Left ventricle myocardium inferior (tissue), 1 donor: Measurements from ENCODE around the gene BAIAP2L2. TPM values are rescaled to one million over a fixed set of nuclear protein-coding genes. Genes with fewer than 3 reads are reported as not detected.

Experiments
- DNase-seq: peaks from one replicate; pipeline ENCODE4 v3.0.0-alpha.2; 2020
- H3K27ac ChIP-seq: fragments of 200-600 bp; replicated peaks from 2 replicates; pipeline ENCODE4 v1.8.0; 2021
- H3K27me3 ChIP-seq: fragments of 200-600 bp; 2 replicates; pipeline ENCODE4 v1.8.0; 2021; ENCODE audit warnings: low read depth
- H3K36me3 ChIP-seq: fragments of 200-600 bp; 2 replicates; pipeline ENCODE4 v1.8.0; 2021
- H3K4me1 ChIP-seq: fragments of 200-600 bp; 2 replicates; pipeline ENCODE4 v1.8.0; 2021
- H3K4me3 ChIP-seq: fragments of 200-600 bp; 2 replicates; pipeline ENCODE4 v1.8.0; 2021; ENCODE audit warnings: mild to moderate bottlenecking, moderate library complexity
- H3K9me3 ChIP-seq: fragments of 200-600 bp; replicated peaks from 2 replicates; pipeline ENCODE4 v1.8.0; 2021
- CTCF ChIP-seq: fragments of 200-600 bp; IDR thresholded peaks from 2 replicates; pipeline ENCODE4 v1.8.0; 2021; ENCODE audit warnings: antibody characterized with exemption, mild to moderate bottlenecking, borderline replicate concordance
- intact Hi-C: fragments of 100-400 bp; cut with micrococcal nuclease; formaldehyde crosslinking; loops from one replicate; pipeline ENCODE4 v1.11.0; 2022
- total RNA-seq: library from RNA; stranded (reverse); fragmentation: NEBNext Ultra II Directional; extraction: Animal tissue kit (Norgen Biotek cat#: 25700); gene quantifications from one replicate; pipeline ENCODE4 v1.2.1, GENCODE V29; 2021
- donor health status: DM: no; HTN: yes; CAD: no; lungs with severe emphysema.

The BAIAP2L2 gene
- total RNA-seq, 1 donor from 2014 or later = 0.16 TPM

- Histone ChIP-seq H3K27ac (no peak overlapping the region), H3K36me3 (no peaks in the 10 kb centered on the region), H3K9me3 (no peaks in the 10 kb centered on the region), H3K27me3 (peaks cover 4% of the 10 kb centered on the region), H3K4me1 (peaks cover 8% of the 10 kb centered on the region), H3K4me3 (no peak overlapping the region)
- no peak for TF ChIP-seq CTCF
- no peak for DNase-seq
- intact Hi-C loops = loop anchor here (10.0 kb wide), 1 partner anchor 545 kb away; no protein-coding TSS in a partner anchor
Observed at GRCh38 chr22:38049812-38050619, 60.5 kb downstream of the BAIAP2L2 start.

- Histone ChIP-seq H3K4me3 (no peak overlapping the region), H3K27me3 (peaks cover 4% of the 10 kb centered on the region), H3K9me3 (no peaks in the 10 kb centered on the region), H3K4me1 (no peaks in the 10 kb centered on the region), H3K27ac (no peak overlapping the region), H3K36me3 (no peaks in the 10 kb centered on the region)
- intact Hi-C loops = loop anchor here (10.0 kb wide), 1 partner anchor 549 kb away; no protein-coding TSS in a partner anchor
- DNase-seq = no peak
- no peak for TF ChIP-seq CTCF
Observed at GRCh38 chr22:38046070-38046748, 64.3 kb downstream of the BAIAP2L2 start.

GRCh38 chr22:38043151-38044039, 67.1 kb downstream of the BAIAP2L2 start:
- DNase-seq = no peak
- no peak for TF ChIP-seq CTCF
- no peaks in the 10 kb centered on the region for H3K36me3 ChIP-seq
- no peaks in the 10 kb centered on the region for H3K9me3 ChIP-seq
- intact Hi-C loops = loop anchor here (10.0 kb wide), 1 partner anchor 551 kb away; no protein-coding TSS in a partner anchor
- H3K27ac ChIP-seq = no peak overlapping the region
- H3K4me3 ChIP-seq = no peak overlapping the region
- peaks cover 8% of the 10 kb centered on the region for H3K4me1 ChIP-seq
- no peaks in the 10 kb centered on the region for H3K27me3 ChIP-seq

GRCh38 chr22:38042488-38042790, 68.0 kb downstream of the BAIAP2L2 start:
- TF ChIP-seq CTCF = no peak
- DNase-seq = no peak
- H3K4me3 ChIP-seq = no peak overlapping the region
- intact Hi-C loops = loop anchor here (10.0 kb wide), 1 partner anchor 552 kb away; no protein-coding TSS in a partner anchor
- H3K36me3 ChIP-seq = no peaks in the 10 kb centered on the region
- no peak overlapping the region for H3K27ac ChIP-seq
- no peaks in the 10 kb centered on the region for H3K27me3 ChIP-seq
- H3K9me3 ChIP-seq = no peaks in the 10 kb centered on the region
- peaks cover 8% of the 10 kb centered on the region for H3K4me1 ChIP-seq

GRCh38 chr22:38041760-38042487, 68.6 kb downstream of the BAIAP2L2 start:
- Histone ChIP-seq H3K27me3 (no peaks in the 10 kb centered on the region), H3K9me3 (no peaks in the 10 kb centered on the region), H3K27ac (no peak overlapping the region), H3K4me1 (peaks cover 8% of the 10 kb centered on the region), H3K4me3 (no peak overlapping the region), H3K36me3 (no peaks in the 10 kb centered on the region)
- TF ChIP-seq CTCF = no peak
- intact Hi-C loops = loop anchor here (10.0 kb wide), 1 partner anchor 553 kb away; no protein-coding TSS in a partner anchor
- DNase-seq = no peak
